Measurements from ENCODE around the gene STXBP1. TPM values are rescaled to one million over a fixed set of nuclear protein-coding genes. Genes with fewer than 3 reads are reported as not detected.
A peak's percentile ranks its signal among the peaks of the same experiment; 100 is the strongest.

STXBP1 gene
- total and polyA plus RNA-seq, 2 donors (not counting 3 experiments of a cell fraction or from before 2014, with no cell fraction given): 18.8 to 51.3 TPM

- POLR2A ChIA-PET: interaction anchor here (0.6 to 1.4 kb wide), 3 partner anchors 9 to 48 kb away, joined by 3 to 6 read pairs (median 4); no protein-coding TSS in a partner anchor
- Histone ChIP-seq H3K27me3 (ENCODE audit: control insufficient read depth in 2 of 2, insufficient read depth in 2 of 2, low read length in 2 of 2) (no peaks in the 10 kb centered on the region), H3K4me1 (ENCODE audit: control insufficient read depth, extremely low read depth, insufficient read depth, low read length) (peaks cover 41% of the 10 kb centered on the region), H4K20me1 (replicated peaks; ENCODE audit: control insufficient read depth, extremely low read depth, insufficient read depth, low read length) (no peaks in the 10 kb centered on the region), H3K4me2 (ENCODE audit: insufficient read depth, low read length) (peak overlapping the region; percentile 67), H3K27ac (ENCODE audit: insufficient read depth, low read depth, low read length) (peak overlapping the region; percentile 80), H3K9ac (replicated peaks; ENCODE audit: extremely low read depth, insufficient read depth, low read length) (peak overlapping the region; percentile 75), H3K9me3 (replicated peaks; ENCODE audit: control insufficient read depth, insufficient read depth, low read length) (no peaks in the 10 kb centered on the region), H2AFZ (ENCODE audit: low read depth, low read length) (no peak overlapping the region), H3K4me3 (replicated peaks in 1 of 3; ENCODE audit: insufficient read depth in 1 of 3, low read depth in 1 of 3, low read length in 3 of 3) (peak overlapping the region in 2 of 3 experiments; percentile 19 to 65), H3K79me2 (ENCODE audit: control insufficient read depth, insufficient read depth, low read length) (peaks cover 39% of the 10 kb centered on the region), H3K9me1 (replicated peaks; ENCODE audit: control insufficient read depth, extremely low read depth, insufficient read depth, low read length) (no peaks in the 10 kb centered on the region), H3K36me3 (ENCODE audit: control insufficient read depth in 2 of 2, extremely low read depth in 1 of 2, insufficient read depth in 2 of 2, low read length in 2 of 2) (no peaks in the 10 kb centered on the region)
- TF ChIP-seq EZH2 (IDR thresholded peaks at IDR 0.05; ENCODE audit: borderline replicate concordance, low read depth, low read length, severe bottlenecking) (no peak), MAX (IDR thresholded peaks at IDR 0.05; ENCODE audit: insufficient read depth, insufficient read length) (no peak), GATA2 (IDR thresholded peaks at IDR 0.05; ENCODE audit: insufficient read depth, insufficient read length, low read depth, low read length) (no peak), POLR2A (IDR thresholded peaks at IDR 0.05; ENCODE audit: low read depth, low read length) (peak; percentile 48), JUN (IDR thresholded peaks at IDR 0.05; ENCODE audit: borderline replicate concordance, insufficient read depth, insufficient read length, low read depth) (no peak)
- intact Hi-C loops (cut with micrococcal nuclease) (loop anchor here (1.0 to 2.0 kb wide), 2 partner anchors 9 to 17 kb away; no protein-coding TSS in a partner anchor), dilution Hi-C loops (cut with MboI; ENCODE audit: extremely low pct_ligation_motif_present, low sequenced_read_pairs) (no loop called here)
- DNase-seq (ENCODE audit: low read depth, low spot score) (no peak), FAIRE-seq (peak; percentile 72)
- no TSS peak for BruUV-seq (replicated peaks)
- CTCF ChIA-PET: interaction anchor here (0.6 to 1.9 kb wide), 2 partner anchors 9 to 44 kb away, joined by 3 to 6 read pairs; no protein-coding TSS in a partner anchor
These were observed 42.1 kb upstream of the STXBP1 start for GRCh38 chr9:127569886-127570401.

GRCh38 chr9:127570533-127571111, 41.5 kb upstream of the STXBP1 start:
- H3K27me3 ChIP-seq (ENCODE audit: control insufficient read depth in 2 of 2, insufficient read depth in 2 of 2, low read length in 2 of 2): no peaks in the 10 kb centered on the region
- dilution Hi-C loops (cut with MboI; ENCODE audit: extremely low pct_ligation_motif_present, low sequenced_read_pairs): no loop called here
- no peak for DNase-seq (ENCODE audit: low read depth, low spot score)
- H2AFZ ChIP-seq (ENCODE audit: low read depth, low read length): no peak overlapping the region
- peak; percentile 15 for FAIRE-seq
- H4K20me1 ChIP-seq (replicated peaks; ENCODE audit: control insufficient read depth, extremely low read depth, insufficient read depth, low read length): no peaks in the 10 kb centered on the region
- no peaks in the 10 kb centered on the region for H3K9me3 ChIP-seq (replicated peaks; ENCODE audit: control insufficient read depth, insufficient read depth, low read length)
- no peaks in the 10 kb centered on the region for H3K36me3 ChIP-seq (ENCODE audit: control insufficient read depth in 2 of 2, extremely low read depth in 1 of 2, insufficient read depth in 2 of 2, low read length in 2 of 2)
- H3K79me2 ChIP-seq (ENCODE audit: control insufficient read depth, insufficient read depth, low read length): peaks cover 32% of the 10 kb centered on the region
- H3K27ac ChIP-seq (ENCODE audit: insufficient read depth, low read depth, low read length): no peak overlapping the region
- ChIA-PET CTCF (interaction anchor here (1.1 to 1.9 kb wide), 3 partner anchors 8 to 67 kb away, joined by 3 to 6 read pairs (median 4); no protein-coding TSS in a partner anchor), POLR2A (interaction anchor here (1.4 kb wide), 1 partner anchor 8 kb away, joined by 6 read pairs; no protein-coding TSS in a partner anchor)
- H3K4me2 ChIP-seq (ENCODE audit: insufficient read depth, low read length): no peak overlapping the region
- no peak overlapping the region for H3K9ac ChIP-seq (replicated peaks; ENCODE audit: extremely low read depth, insufficient read depth, low read length)
- H3K4me1 ChIP-seq (ENCODE audit: control insufficient read depth, extremely low read depth, insufficient read depth, low read length): peaks cover 41% of the 10 kb centered on the region
- TF ChIP-seq POLR2AphosphoS5 (IDR thresholded peaks at IDR 0.05; ENCODE audit: insufficient read depth, low read depth, low read length): no peak
- no peak for TF ChIP-seq POLR2A (IDR thresholded peaks at IDR 0.05; ENCODE audit: low read depth, low read length)
- no peak for TF ChIP-seq FOS (IDR thresholded peaks at IDR 0.05; ENCODE audit: borderline replicate concordance, insufficient read depth, low read length)
- no TSS peak for BruUV-seq (replicated peaks)
- no peaks in the 10 kb centered on the region for H3K9me1 ChIP-seq (replicated peaks; ENCODE audit: control insufficient read depth, extremely low read depth, insufficient read depth, low read length)
- H3K4me3 ChIP-seq (replicated peaks in 1 of 3; ENCODE audit: insufficient read depth in 1 of 3, low read depth in 1 of 3, low read length in 3 of 3): no peak overlapping the region
- intact Hi-C loops (cut with micrococcal nuclease): no loop called here

Data from endothelial cell of umbilical vein (primary cell).